Kasumi-1 (cell line): ENCODE measurements around the gene UMPS.
"Not testable (repeated sequence)": the region's sequence is repeated elsewhere in the genome, so short reads cannot be mapped to it uniquely, and the experiment has no call there.

Experiments used
- DNase-seq, 2 experiments: peaks; one replicate each; lab custom pipeline; 2025; lab: John Stamatoyannopoulos, UW

UMPS gene

GRCh38 chr3:124780356-124780755 is 50.1 kb downstream of the UMPS start:
- DNase-seq: no peak

- no peak for DNase-seq
Measured at GRCh38 chr3:124780761-124781475, 50.7 kb downstream of the UMPS start.

- DNase-seq: no peak
Measured at GRCh38 chr3:124781476-124782376, 51.5 kb downstream of the UMPS start.

GRCh38 chr3:124782377-124782712 is 52.1 kb downstream of the UMPS start:
- DNase-seq: not testable (repeated sequence)

DNA sequence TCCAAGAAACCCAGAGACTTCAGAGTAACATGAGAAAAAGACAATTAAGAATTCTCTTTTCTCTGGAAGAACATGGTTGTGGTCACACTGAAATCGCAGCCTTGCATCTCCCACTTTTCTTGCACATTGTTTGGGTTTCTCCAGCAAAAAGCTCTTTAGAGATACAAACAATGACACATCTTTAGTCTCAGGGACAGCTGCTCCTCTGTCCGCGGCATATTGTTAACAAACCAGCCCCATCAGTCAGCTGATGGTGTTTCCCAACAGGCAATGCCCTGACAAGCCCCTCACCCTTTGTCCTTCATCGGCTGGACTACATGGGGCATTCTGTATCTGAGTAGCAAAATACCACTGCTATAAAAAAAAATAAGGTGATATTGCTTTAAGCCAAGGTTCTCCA is 53.4 kb downstream of the UMPS start:
- no peak for DNase-seq

DNA sequence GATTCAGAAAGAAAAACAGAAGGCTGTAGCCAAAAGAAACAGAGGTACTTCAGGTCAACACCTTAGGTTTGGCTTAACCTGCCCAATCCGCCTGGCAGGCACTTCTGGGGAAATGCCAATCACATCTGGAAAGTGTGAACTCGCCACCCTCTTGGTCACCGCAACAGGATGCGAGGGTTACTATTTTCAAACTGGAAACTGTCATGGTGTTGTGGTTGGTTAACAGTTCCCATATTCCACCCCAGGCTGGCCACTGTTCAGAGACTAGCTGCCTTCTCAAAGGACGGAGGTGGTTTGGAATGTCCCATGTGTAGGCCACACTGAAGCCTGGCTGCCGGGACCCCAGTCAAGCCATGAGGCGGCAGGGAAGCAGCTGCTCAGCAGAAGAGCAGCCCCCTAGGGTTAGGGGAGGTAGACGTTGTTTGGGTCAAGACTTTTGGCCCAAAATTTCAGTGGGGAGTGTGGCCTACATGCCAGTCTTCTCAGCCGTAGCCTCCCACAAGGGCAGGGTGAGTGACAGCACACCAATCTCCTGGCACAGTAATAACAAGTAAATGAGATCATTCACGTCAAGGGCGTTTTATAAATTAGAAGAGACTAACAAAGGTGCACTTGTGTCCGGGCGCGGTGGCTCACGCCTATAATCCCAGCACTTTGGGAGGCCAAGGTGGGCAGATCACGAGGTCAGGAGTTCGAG is 54.6 kb downstream of the UMPS start:
- no peak for DNase-seq

GRCh38 chr3:124785973-124786372 is 55.7 kb downstream of the UMPS start:
- no peak for DNase-seq

DNA sequence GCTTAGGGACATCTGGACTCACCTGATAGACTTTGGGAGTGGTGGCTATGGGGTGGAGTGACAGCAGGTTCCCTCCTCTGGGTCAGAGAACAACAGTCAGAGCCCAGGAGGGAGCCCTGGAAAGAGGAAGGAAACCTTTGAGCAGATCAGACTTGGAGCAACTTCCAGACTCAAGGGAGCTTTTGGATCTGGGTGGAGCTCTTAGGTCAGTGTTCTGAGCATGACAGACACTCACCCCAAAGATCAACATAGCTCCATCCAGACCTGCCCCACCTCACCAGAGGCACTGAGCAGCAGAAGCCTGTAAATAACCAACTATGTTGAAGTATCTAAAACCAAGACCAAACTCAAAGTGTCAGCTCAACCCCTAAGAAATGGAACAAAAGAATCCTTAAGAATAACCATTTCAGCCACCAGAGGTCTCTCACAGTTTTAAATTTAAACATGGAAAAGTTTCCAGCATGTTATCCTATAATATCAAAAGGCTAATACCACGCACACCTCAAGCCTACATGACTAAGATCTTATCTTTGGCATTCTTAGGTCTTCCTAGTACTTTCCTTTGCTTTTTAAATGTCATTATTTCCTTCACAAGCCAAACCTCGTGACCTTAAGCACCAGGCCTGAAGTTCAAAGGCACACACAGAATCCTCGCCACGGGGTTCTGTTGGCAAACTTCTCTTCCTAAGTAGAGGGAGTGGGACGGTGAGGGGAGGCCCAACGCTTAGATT is 56.4 kb downstream of the UMPS start:
- peak in 1 of 2 experiments; percentile 23 for DNase-seq

DNA sequence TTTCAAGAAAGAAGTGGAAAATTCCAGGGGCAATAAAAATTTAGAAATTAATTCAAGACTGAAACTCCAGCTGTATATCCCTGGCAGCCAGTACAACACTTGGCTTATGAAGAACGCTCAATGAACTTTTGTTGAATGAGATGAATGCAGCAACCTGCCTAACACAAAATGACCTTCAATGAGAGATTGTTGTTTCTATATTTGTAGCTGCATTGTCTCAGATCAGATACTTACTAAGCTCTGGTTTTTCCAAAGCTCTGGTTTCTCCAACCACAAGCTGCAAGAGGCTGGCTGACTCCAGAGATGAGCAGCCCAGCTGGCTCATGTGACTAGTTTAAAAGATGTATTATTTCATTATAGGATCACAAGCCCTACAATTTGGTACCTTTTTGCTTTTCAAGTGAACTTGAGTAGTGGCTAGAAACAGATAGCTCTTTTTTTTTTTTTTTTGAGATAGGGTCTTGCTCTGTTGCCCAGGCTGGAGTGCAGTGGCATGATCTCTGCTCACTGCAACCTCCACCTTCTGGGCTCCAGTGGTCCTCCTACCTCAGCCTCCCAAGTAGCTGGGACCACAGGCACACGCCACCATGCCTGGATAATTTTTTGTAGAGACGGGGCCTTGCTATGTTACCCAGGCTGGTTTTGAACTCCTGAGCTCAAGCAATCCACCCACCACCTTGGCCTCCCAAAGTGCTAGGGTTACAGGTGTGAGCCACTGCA is 57.4 kb downstream of the UMPS start:
- no peak for DNase-seq

- no peak for DNase-seq
Measured at GRCh38 chr3:124788254-124788745, 58.0 kb downstream of the UMPS start.

GRCh38 chr3:124789103-124789502 is 58.9 kb downstream of the UMPS start:
- not testable (repeated sequence) for DNase-seq

DNA sequence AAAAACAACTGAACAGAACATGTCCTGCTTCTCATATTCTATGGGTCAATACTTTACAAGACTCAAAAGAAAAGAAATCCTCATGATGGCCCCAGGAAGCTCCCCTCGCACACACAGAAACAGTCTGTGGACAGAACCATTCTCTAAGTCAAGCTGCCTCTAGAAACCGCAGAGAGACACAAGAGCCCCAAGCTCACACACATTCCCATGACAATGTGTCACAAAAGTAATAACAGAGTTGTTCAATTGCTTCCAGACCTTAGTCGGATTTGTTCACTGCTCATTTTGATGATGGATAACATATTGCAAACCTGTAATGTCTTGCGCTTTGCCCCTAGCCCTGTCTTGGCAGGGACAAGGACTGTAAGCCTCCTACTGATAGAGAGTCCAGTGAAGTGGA is 60.9 kb downstream of the UMPS start:
- DNase-seq: no peak

GRCh38 chr3:124791639-124792151 is 61.4 kb downstream of the UMPS start:
- no peak for DNase-seq

DNA sequence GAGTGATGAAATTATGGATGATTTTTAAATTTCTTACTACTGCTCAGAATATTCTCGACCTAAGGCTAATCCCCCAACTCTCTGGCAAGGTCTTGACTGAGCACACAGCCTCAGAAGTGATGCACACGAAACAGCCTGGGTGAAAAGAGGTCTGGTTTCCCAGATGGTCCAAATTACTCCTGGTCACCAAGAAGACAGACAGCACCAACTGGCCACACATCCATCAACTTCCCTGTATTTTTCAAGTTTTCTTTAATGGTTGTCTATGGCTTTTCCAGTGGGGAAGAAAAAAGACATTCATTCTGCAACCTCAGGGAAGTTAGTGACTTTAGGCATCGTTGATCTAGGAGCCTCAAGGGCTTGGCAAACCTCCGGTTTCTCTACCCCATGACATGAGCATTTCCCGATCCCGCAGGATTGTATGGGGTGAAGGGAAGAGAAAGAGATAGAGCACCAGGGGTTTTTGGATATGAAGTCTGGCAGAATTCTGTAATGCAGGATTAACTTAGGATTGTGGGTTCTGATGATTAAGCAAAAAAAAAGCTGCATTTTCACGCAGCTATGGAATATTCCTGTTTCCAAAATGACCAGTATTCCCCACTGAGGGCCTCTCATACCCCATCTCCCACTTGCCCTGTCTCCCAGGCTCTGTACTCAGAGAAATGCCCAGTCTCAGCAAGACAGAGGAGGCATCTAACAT is 62.2 kb downstream of the UMPS start:
- DNase-seq: no peak

DNA sequence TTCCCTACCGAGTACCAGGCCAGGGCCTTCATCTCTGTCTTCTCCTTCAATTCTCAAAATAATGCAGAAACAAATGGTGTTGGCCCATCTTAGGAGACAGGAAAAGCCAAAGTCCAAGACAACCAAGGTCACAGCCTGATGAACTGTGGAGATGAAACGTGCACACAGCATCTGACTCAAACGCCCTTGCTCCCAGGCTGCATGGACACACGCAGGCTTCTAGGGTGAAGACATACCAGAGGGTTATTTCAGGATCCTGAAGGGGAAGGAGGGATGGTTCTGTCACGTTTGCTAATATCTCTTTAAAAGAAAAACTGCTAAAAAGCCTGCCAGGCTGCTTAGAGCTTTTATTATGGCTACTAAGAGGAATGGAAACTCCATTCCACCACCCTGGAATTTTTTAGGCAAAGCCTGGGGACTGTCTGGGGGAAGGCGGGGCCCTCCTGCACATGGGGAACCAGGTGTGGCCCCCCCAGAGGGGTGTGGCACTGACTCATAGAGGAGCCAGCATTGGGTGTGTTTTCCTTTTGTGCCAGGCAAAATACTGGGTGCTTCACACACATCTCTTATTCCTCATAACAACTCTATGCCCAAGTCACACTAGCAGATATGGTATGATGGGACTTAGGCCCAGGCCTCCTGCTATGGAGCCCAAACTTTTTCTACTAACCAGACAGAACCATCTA is 62.9 kb downstream of the UMPS start:
- DNase-seq: no peak

GRCh38 chr3:124796477-124796876 is 66.2 kb downstream of the UMPS start:
- DNase-seq: no peak

DNA sequence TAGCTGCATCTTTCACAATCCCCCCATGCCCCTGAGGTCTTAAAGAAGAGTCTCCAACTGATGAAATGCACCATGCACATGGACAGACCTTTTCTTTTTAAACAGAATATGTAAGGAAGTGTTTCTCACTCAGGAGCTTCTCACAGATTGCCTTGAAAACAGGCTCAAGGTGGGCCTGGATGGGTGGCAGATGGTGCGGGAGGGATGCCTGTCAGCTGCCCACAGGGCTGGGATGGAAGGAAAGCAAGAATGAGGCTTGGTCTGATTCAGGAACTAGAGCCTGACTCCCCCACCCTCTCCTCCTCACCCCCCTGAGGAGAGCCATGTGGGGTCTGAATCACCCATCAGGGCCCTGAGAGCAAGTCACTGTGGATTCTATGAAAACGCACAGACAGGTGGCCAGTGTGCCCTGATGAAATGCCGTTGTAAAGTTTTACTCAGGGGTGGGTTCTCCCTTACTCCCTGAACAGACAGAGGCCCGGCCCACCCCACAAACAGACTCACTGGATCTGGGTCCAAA is 67.2 kb downstream of the UMPS start:
- DNase-seq: no peak
